ENCODE data around the gene KCNQ2. TPM values are rescaled to one million over a fixed set of nuclear protein-coding genes. Genes with fewer than 3 reads are reported as not detected.

Gene KCNQ2
- total and polyA plus RNA-seq, 4 donors: not detected

DNA sequence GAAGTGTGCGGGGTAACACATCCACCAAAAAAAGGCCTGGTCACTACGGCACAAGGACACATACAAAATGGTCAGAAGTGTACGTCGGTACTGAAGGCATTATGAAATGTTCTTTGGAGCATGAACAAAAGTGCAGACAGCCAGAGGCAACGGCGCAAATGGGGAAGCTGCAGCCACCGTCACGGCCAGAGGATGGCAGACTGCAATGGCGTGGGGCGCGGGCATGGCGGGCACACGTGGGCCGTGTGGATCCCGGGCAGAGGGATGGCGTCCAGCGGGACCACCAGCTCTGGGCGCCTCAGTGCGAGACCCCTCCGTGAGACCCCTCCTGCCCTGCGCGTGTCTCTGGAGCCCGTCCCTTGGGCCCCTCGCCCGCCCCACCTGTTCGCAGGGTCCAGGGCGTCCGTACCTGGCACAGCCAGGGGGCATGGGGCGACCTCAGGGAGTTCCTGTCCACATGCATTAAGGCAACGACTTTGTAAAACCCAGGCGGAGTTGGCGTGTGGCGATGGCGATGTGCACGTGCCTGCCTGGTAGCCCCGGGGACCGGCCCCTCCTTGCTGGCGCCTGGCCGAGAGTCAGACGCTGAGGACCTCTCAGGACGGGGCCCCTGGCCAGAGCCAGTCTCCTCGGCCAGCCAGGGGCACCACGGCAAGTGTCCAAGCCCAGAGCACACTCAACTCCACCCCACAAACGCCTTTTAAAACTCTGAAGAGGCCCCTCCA, 71.8 kb downstream of the KCNQ2 start:
- WGBS: 79% methylated on average over 44 of the region's 44 CpGs
- H3K9ac ChIP-seq (ENCODE audit: low read depth in 1 of 2, low read length in 2 of 2): no peak overlapping the region
- no peak overlapping the region for H3K4me3 ChIP-seq (ENCODE audit: low read depth in 1 of 3, low read length in 3 of 3)
- TF ChIP-seq ZBTB33 (IDR thresholded peaks at IDR 0.05): no peak
- no peak for TF ChIP-seq JUND (IDR thresholded peaks at IDR 0.05)
- TF ChIP-seq HNF4G (IDR thresholded peaks at IDR 0.05): no peak
- no peak for TF ChIP-seq RAD21 (IDR thresholded peaks at IDR 0.05)
- no peak for TF ChIP-seq YY1 (IDR thresholded peaks at IDR 0.05)
- no peak for TF ChIP-seq GABPA (IDR thresholded peaks at IDR 0.05 in 1 of 2, conservative IDR thresholded peaks at IDR 0.05 in 1 of 2)
- TF ChIP-seq, protein P1, sequence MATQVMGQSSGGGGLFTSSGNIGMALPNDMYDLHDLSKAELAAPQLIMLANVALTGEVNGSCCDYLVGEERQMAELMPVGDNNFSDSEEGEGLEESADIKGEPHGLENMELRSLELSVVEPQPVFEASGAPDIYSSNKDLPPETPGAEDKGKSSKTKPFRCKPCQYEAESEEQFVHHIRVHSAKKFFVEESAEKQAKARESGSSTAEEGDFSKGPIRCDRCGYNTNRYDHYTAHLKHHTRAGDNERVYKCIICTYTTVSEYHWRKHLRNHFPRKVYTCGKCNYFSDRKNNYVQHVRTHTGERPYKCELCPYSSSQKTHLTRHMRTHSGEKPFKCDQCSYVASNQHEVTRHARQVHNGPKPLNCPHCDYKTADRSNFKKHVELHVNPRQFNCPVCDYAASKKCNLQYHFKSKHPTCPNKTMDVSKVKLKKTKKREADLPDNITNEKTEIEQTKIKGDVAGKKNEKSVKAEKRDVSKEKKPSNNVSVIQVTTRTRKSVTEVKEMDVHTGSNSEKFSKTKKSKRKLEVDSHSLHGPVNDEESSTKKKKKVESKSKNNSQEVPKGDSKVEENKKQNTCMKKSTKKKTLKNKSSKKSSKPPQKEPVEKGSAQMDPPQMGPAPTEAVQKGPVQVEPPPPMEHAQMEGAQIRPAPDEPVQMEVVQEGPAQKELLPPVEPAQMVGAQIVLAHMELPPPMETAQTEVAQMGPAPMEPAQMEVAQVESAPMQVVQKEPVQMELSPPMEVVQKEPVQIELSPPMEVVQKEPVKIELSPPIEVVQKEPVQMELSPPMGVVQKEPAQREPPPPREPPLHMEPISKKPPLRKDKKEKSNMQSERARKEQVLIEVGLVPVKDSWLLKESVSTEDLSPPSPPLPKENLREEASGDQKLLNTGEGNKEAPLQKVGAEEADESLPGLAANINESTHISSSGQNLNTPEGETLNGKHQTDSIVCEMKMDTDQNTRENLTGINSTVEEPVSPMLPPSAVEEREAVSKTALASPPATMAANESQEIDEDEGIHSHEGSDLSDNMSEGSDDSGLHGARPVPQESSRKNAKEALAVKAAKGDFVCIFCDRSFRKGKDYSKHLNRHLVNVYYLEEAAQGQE (IDR thresholded peaks at IDR 0.05): no peak
- no peak for TF ChIP-seq HNF4A (conservative IDR thresholded peaks at IDR 0.05)
- TF ChIP-seq, protein P2, sequence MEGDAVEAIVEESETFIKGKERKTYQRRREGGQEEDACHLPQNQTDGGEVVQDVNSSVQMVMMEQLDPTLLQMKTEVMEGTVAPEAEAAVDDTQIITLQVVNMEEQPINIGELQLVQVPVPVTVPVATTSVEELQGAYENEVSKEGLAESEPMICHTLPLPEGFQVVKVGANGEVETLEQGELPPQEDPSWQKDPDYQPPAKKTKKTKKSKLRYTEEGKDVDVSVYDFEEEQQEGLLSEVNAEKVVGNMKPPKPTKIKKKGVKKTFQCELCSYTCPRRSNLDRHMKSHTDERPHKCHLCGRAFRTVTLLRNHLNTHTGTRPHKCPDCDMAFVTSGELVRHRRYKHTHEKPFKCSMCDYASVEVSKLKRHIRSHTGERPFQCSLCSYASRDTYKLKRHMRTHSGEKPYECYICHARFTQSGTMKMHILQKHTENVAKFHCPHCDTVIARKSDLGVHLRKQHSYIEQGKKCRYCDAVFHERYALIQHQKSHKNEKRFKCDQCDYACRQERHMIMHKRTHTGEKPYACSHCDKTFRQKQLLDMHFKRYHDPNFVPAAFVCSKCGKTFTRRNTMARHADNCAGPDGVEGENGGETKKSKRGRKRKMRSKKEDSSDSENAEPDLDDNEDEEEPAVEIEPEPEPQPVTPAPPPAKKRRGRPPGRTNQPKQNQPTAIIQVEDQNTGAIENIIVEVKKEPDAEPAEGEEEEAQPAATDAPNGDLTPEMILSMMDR (IDR thresholded peaks at IDR 0.05; ENCODE audit: low read depth, low read length, missing input control): no peak
- no peak for TF ChIP-seq RXRA (IDR thresholded peaks at IDR 0.05)
- TF ChIP-seq, protein P3, sequence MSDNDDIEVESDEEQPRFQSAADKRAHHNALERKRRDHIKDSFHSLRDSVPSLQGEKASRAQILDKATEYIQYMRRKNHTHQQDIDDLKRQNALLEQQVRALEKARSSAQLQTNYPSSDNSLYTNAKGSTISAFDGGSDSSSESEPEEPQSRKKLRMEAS (IDR thresholded peaks at IDR 0.05): no peak
- no peak for TF ChIP-seq ATF3 (IDR thresholded peaks at IDR 0.05)
- TF ChIP-seq FOXA1 (IDR thresholded peaks at IDR 0.05): no peak
- TF ChIP-seq TAF1 (conservative IDR thresholded peaks at IDR 0.05): no peak
- no peak for TF ChIP-seq FOXA2 (IDR thresholded peaks at IDR 0.05)
- no peak for TF ChIP-seq EGR1 (IDR thresholded peaks at IDR 0.05; ENCODE audit: low read depth in 2 of 2)
- no peak for TF ChIP-seq NR2F2 (IDR thresholded peaks at IDR 0.05)
- no peak for TF ChIP-seq SP1 (IDR thresholded peaks at IDR 0.05)
- H3K36me3 ChIP-seq (ENCODE audit: control insufficient read depth in 4 of 4, insufficient read depth in 3 of 4, low read depth in 1 of 4, low read length in 3 of 4): no peaks in the 10 kb centered on the region
- DNase-seq (ENCODE audit: low spot score): no peak
- H3K4me1 ChIP-seq (ENCODE audit: control insufficient read depth in 4 of 4, insufficient read depth in 4 of 4, low read length in 3 of 4): no peaks in the 10 kb centered on the region
- H3K9me3 ChIP-seq (ENCODE audit: control insufficient read depth in 4 of 4, low read length in 3 of 4): no peaks in the 10 kb centered on the region
- H3K27me3 ChIP-seq (ENCODE audit: control insufficient read depth in 4 of 4, insufficient read depth in 4 of 4, low read length in 3 of 4): peaks cover 0 to 3% (median 0%) of the 10 kb centered on the region in 4 donors
- no peak overlapping the region for H3K27ac ChIP-seq (ENCODE audit: low read depth in 1 of 2, low read length in 2 of 2)
